Measurements from ENCODE around the gene CCNB1IP1. TPM values are rescaled to one million over a fixed set of nuclear protein-coding genes. Genes with fewer than 3 reads are reported as not detected.
A peak's percentile ranks its signal among the peaks of the same experiment; 100 is the strongest.
"Not testable (repeated sequence)": the region's sequence is repeated elsewhere in the genome, so short reads cannot be mapped to it uniquely, and the experiment has no call there.

Gene CCNB1IP1, protein sequence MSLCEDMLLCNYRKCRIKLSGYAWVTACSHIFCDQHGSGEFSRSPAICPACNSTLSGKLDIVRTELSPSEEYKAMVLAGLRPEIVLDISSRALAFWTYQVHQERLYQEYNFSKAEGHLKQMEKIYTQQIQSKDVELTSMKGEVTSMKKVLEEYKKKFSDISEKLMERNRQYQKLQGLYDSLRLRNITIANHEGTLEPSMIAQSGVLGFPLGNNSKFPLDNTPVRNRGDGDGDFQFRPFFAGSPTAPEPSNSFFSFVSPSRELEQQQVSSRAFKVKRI
- total RNA-seq (2014; rRNA removed; shearing (Covaris generic); ENCODE audit: low replicate concordance) = 58.6 and 79.1 TPM in 2 replicates

GRCh38 chr14:20332788-20333493 lies at the start of gene CCNB1IP1:
Gene CCNB1IP1, minus strand, starts transcription at chr14:20333279. Its CDS starts 16,756 bp downstream, at chr14:20316523.
- peak; percentile 78 for DNase-seq (ENCODE audit: low read depth)
- in situ Hi-C loops (cut with HindIII; ENCODE audit: low pct_unique_long_range_greater_than_20kb, low sequenced_read_pairs) = no loop called here

DNA sequence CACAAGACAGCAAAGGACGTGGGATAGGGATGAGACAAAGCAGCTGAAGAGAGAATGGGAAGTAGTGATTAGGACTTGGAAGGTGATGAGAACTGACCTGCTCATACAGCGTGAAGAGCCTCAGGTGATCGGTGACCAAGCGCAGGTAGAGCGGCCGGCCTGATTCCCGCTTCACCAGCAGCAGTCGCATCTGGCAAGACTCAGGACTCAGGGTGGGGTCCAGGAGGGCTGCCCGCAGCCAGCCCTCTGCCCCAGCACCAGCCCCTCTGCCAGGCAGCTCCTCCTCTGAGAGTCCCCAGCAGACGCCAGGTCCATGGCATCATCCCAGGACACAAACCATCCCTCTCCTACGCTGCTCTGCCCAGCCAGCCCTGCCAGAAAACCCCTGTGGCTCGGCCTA lies 49.4 kb upstream of the CCNB1IP1 start:
- no peak for DNase-seq (ENCODE audit: low read depth)
- in situ Hi-C loops (cut with HindIII; ENCODE audit: low pct_unique_long_range_greater_than_20kb, low sequenced_read_pairs) = no loop called here

- in situ Hi-C loops (cut with HindIII; ENCODE audit: low pct_unique_long_range_greater_than_20kb, low sequenced_read_pairs) = no loop called here
Measured at GRCh38 chr14:20381341-20381740, 48.3 kb upstream of the CCNB1IP1 start.

DNA sequence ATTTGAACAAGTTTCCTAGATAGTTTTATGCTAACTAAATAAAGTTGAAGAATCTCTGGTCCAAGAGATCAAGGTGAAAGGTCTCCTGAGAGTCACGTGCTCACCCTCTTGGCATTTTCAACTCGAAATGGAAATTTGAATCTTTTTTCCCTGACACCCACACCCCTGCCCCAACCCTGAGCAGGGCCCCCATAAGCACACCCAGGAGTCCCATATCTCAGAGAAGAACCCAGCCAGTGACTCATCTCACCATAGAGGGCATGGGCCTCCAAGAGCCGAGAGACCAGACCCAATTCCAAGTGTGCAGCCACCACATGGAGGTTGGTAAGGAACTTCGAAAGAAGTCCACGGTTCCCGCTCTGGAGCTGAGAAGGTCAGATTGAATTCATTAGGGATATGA lies 47.6 kb upstream of the CCNB1IP1 start:
- DNase-seq (ENCODE audit: low read depth) = no peak
- in situ Hi-C loops (cut with HindIII; ENCODE audit: low pct_unique_long_range_greater_than_20kb, low sequenced_read_pairs) = no loop called here

More at GRCh38 chr14:20381341-20381740, 48.3 kb upstream of the CCNB1IP1 start:
- DNase-seq (ENCODE audit: low read depth) = no peak

GRCh38 chr14:20379743-20380142 lies 46.7 kb upstream of the CCNB1IP1 start:
- in situ Hi-C loops (cut with HindIII; ENCODE audit: low pct_unique_long_range_greater_than_20kb, low sequenced_read_pairs) = no loop called here
- DNase-seq (ENCODE audit: low read depth) = no peak

DNA sequence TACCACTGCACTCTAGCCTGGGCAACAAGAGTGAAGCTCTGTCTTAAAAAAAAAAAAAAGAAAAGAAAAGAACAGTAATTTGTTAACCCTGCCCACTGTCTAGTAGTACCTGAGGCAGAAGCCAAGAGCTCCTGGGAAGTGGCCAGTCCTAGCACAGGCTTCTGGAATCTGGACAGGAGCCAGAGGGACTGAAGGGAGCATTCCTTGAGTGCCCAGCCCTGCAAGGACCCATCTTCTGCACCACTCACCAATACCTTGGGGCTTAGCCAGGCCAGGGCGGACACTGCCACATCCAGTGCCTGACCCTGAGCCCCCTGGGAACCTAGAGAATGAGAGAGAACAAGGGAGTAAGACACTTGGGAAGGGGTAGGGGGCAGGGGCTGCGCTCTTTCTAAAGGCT lies 44.1 kb upstream of the CCNB1IP1 start:
- no peak for DNase-seq (ENCODE audit: low read depth)
- in situ Hi-C loops (cut with HindIII; ENCODE audit: low pct_unique_long_range_greater_than_20kb, low sequenced_read_pairs) = no loop called here

GRCh38 chr14:20376071-20376588 lies 43.1 kb upstream of the CCNB1IP1 start:
- in situ Hi-C loops (cut with HindIII; ENCODE audit: low pct_unique_long_range_greater_than_20kb, low sequenced_read_pairs) = no loop called here
- no peak for DNase-seq (ENCODE audit: low read depth)

DNA sequence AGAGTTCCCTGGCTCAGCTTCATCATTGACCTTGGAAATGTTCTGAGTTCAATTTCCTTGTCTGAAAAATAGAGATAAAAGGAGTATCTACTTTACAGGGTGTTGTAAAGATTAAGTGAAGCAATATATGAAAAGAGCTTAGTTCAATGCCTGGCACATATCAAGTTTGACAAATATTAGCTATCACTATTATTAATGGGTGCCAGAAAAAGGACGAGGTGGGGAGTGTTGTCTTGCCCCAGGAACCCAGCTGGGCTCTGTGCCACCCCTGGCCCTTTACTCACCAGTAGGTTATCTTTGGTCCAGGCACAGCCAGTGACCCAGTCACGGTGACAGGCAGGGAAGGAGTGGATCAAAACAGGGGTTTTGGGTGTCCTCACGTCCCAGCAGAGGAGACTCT lies 42.4 kb upstream of the CCNB1IP1 start:
- in situ Hi-C loops (cut with HindIII; ENCODE audit: low pct_unique_long_range_greater_than_20kb, low sequenced_read_pairs) = no loop called here

GRCh38 chr14:20372796-20373195 lies 39.7 kb upstream of the CCNB1IP1 start:
- in situ Hi-C loops (cut with HindIII; ENCODE audit: low pct_unique_long_range_greater_than_20kb, low sequenced_read_pairs) = no loop called here

More for the DNA sequence above, 42.4 kb upstream of the CCNB1IP1 start:
- DNase-seq (ENCODE audit: low read depth) = no peak

DNA sequence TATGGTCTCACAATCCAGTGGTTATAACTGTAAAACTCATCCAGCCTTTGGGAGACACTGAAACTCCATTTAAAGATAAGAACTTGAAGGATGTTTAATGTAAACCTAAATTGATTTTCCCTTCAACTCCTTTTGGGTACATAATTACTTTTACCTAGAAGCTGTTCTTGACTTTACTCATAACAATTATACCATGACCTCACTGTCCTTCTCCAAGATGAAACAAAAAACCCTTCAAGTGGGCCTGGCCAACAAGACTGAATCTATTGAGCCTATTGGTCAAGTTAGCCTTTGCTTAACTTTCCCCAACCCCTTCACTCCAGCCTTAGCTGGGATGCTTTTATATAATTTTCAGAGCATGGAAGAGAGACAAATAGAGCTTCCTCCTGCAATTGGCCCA lies 32.8 kb upstream of the CCNB1IP1 start:
- in situ Hi-C loops (cut with HindIII; ENCODE audit: low pct_unique_long_range_greater_than_20kb, low sequenced_read_pairs) = no loop called here
- no peak for DNase-seq (ENCODE audit: low read depth)

More at GRCh38 chr14:20372796-20373195, 39.7 kb upstream of the CCNB1IP1 start:
- DNase-seq (ENCODE audit: low read depth) = no peak

GRCh38 chr14:20358474-20358873 lies 25.4 kb upstream of the CCNB1IP1 start:
- in situ Hi-C loops (cut with HindIII; ENCODE audit: low pct_unique_long_range_greater_than_20kb, low sequenced_read_pairs); DNase-seq (ENCODE audit: low read depth): not testable (repeated sequence)

DNA sequence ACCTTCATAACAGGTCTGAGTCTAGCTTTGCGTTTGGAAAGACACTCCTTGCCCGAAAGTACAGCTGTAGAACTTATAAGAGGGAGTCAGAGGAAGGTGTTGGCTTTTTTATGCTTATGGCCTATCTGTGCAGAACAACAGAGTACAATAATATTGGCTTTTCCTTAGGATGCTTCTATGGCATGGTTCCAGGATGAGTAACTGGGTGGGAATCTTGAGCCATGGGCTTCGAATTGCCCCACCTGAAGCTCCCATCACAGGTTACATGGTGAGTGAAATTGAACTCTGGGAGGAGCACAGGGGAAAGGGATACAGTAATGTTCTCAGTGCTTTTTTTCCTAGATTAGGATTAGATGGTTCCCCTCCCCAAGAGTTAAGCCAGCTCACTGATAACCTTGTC lies 23.3 kb upstream of the CCNB1IP1 start:
- in situ Hi-C loops (cut with HindIII; ENCODE audit: low pct_unique_long_range_greater_than_20kb, low sequenced_read_pairs) = no loop called here
- DNase-seq (ENCODE audit: low read depth) = no peak

DNA sequence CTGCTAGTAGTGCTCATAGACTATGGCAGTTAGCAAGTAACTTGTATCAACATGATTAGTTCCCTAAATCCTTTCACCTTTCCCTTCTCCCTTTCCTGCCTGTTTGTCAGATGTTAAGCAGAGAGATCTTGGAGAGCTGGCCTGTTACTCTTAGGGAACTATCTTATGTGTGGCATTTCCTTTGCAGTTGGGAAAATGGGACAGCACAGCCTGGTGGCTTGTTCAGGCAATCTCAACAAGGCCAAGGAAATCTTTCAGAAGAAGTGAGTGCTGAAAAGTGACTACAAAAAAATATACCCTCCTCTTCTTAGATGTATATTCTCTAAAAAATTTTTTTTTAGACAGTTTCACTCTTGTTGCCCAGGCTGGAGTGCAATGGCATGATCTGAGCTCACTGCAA lies 17.8 kb upstream of the CCNB1IP1 start:
- no peak for DNase-seq (ENCODE audit: low read depth)
- in situ Hi-C loops (cut with HindIII; ENCODE audit: low pct_unique_long_range_greater_than_20kb, low sequenced_read_pairs) = no loop called here

GRCh38 chr14:20350282-20350681 lies 17.2 kb upstream of the CCNB1IP1 start:
- DNase-seq (ENCODE audit: low read depth) = no peak
- in situ Hi-C loops (cut with HindIII; ENCODE audit: low pct_unique_long_range_greater_than_20kb, low sequenced_read_pairs) = no loop called here

- in situ Hi-C loops (cut with HindIII; ENCODE audit: low pct_unique_long_range_greater_than_20kb, low sequenced_read_pairs) = no loop called here
- DNase-seq (ENCODE audit: low read depth) = no peak
Measured at GRCh38 chr14:20347747-20348146, 14.7 kb upstream of the CCNB1IP1 start.

GRCh38 chr14:20346713-20347112 lies 13.6 kb upstream of the CCNB1IP1 start:
- DNase-seq (ENCODE audit: low read depth) = no peak
- in situ Hi-C loops (cut with HindIII; ENCODE audit: low pct_unique_long_range_greater_than_20kb, low sequenced_read_pairs) = no loop called here

GRCh38 chr14:20345366-20345765 lies 12.3 kb upstream of the CCNB1IP1 start:
- no peak for DNase-seq (ENCODE audit: low read depth)
- in situ Hi-C loops (cut with HindIII; ENCODE audit: low pct_unique_long_range_greater_than_20kb, low sequenced_read_pairs) = no loop called here

DNA sequence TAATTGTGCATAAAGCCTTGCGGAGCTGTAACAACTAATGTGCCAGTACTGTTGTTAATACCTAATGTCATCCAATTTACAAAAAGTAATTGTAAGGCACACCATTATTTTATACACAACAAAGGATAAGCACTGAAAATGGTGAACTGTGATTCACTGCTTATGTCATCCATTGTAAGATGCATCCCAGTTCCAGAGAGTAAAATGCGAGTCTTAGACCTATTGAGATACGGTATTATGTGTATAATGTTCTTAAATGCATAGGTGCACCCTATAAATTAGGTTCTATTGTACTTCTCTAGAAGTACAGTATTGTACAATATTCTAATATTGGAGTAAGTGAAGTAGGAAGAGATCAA lies 10.8 kb upstream of the CCNB1IP1 start:
- in situ Hi-C loops (cut with HindIII; ENCODE audit: low pct_unique_long_range_greater_than_20kb, low sequenced_read_pairs) = no loop called here

GRCh38 chr14:20343092-20343861 lies 10.2 kb upstream of the CCNB1IP1 start, which contains the start of gene PARP2:
Gene PARP2, plus strand, starts transcription at chr14:20343635. Its CDS starts 7 bp downstream, at chr14:20343642.
- in situ Hi-C loops (cut with HindIII; ENCODE audit: low pct_unique_long_range_greater_than_20kb, low sequenced_read_pairs) = no loop called here
- DNase-seq (ENCODE audit: low read depth) = peak; percentile 100

More for the DNA sequence above, 10.8 kb upstream of the CCNB1IP1 start:
- DNase-seq (ENCODE audit: low read depth) = no peak

Data from Caki2 (cell line).